GM12801 (cell line): ENCODE results near the gene TRAT1.

Source experiments
- TF ChIP-seq, protein P1 (sequence below): IDR thresholded peaks from one replicate; pipeline ENCODE4 v1.5.1; 2011; ENCODE audit warnings: control low read depth; ENCODE audit not compliant: insufficient read length; ENCODE audit errors: extremely low read depth

Gene TRAT1

GRCh38 chr3:108861401-108861800 lies 38.8 kb downstream of the TRAT1 start:
- TF ChIP-seq, protein P1, sequence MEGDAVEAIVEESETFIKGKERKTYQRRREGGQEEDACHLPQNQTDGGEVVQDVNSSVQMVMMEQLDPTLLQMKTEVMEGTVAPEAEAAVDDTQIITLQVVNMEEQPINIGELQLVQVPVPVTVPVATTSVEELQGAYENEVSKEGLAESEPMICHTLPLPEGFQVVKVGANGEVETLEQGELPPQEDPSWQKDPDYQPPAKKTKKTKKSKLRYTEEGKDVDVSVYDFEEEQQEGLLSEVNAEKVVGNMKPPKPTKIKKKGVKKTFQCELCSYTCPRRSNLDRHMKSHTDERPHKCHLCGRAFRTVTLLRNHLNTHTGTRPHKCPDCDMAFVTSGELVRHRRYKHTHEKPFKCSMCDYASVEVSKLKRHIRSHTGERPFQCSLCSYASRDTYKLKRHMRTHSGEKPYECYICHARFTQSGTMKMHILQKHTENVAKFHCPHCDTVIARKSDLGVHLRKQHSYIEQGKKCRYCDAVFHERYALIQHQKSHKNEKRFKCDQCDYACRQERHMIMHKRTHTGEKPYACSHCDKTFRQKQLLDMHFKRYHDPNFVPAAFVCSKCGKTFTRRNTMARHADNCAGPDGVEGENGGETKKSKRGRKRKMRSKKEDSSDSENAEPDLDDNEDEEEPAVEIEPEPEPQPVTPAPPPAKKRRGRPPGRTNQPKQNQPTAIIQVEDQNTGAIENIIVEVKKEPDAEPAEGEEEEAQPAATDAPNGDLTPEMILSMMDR = no peak

- TF ChIP-seq, protein P1 = no peak
Measured at GRCh38 chr3:108862865-108863798, 40.5 kb downstream of the TRAT1 start.

DNA sequence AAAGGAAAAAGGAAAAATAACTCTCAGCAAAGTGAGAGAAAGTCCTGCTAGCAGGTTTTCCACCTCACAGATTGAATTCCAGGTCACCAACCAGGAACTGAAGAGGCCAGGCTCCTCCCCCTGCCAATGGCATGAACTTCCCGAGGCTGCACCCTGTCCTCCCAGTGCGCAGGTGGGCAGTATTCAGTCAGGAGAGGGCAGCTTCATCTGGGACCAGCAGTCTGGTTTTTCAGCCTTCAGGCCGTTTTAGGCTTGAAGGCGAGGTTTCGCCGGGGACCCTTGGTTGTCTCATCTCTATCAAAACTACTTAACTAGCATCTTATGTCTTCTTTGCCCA lies 41.2 kb downstream of the TRAT1 start:
- TF ChIP-seq, protein P1 = no peak

DNA sequence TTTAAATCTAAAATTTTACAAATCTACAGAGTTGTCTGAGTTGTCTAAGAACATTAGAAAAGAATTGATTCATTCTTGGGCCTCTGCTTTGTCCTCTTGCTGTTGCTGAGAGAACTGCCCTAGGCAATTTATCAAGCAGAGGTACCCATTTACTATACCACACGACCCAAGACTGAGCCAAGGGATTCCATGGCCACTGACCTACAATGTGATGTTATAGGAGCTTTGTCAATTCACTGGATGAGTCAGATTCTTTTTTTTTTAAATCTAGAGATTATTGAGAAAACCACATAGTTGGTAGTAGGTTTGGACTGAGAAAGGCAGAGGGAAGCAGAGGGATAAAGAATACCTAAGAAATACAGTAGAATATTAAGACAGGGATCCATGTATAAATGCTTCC lies 55.3 kb downstream of the TRAT1 start:
- TF ChIP-seq, protein P1 = no peak

DNA sequence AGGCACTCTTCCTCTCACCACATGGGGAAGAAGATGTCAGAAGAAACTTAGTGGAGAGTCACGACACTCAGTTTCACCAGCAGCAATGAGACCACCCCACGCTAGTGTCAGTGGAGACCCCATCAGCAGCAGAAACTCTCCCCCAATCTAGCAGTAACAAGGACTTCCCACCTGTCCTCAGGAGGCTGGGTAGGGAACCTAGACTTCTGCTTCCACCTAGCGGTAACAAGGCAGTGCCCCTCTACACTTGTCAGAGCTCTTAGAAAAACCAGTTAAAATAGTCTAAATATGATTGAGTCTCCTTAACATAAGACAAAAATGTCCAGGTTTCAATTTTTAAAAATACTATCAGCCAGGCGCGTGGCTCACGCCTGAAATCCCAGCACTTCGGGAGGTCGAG lies 57.3 kb downstream of the TRAT1 start:
- TF ChIP-seq, protein P1 = no peak

- TF ChIP-seq, protein P1 = no peak
Measured at GRCh38 chr3:108882762-108883161, 60.2 kb downstream of the TRAT1 start.

DNA sequence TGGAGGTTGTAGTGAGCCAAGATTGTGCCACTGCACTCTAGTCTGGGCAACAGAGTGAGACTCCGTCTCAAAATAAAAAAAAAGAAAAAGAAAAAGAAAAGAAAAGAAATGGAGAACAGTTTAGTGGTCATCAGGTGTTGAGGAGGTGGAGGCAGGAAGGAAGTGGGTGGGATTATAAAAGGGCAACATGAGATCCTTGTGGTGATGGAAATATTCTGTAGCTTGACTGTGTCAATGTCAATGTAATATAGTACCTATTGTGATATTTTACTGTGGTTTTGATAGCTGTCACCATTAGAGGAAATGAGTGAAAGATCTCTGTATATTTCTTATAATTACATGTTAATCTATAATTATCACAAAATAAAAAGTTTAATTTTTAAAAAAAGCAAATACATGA lies 60.8 kb downstream of the TRAT1 start:
- TF ChIP-seq, protein P1 = no peak
